HEK293T (cell line): ENCODE measurements around the gene TBC1D14.

Experiments used
- ELF4 ChIP-seq: fragments of 450-650 bp; IDR thresholded peaks from 2 replicates; pipeline ENCODE4 v1.6.1; 2017; ENCODE audit warnings: antibody characterized with exemption
- FOXA1 ChIP-seq: fragments of 450-650 bp; IDR thresholded peaks from 2 replicates; pipeline ENCODE4 v1.6.1; 2016; ENCODE audit warnings: mild to moderate bottlenecking
- SP1 ChIP-seq: fragments of 450-650 bp; IDR thresholded peaks from 2 replicates; pipeline ENCODE4 v1.6.1; 2017

DNA sequence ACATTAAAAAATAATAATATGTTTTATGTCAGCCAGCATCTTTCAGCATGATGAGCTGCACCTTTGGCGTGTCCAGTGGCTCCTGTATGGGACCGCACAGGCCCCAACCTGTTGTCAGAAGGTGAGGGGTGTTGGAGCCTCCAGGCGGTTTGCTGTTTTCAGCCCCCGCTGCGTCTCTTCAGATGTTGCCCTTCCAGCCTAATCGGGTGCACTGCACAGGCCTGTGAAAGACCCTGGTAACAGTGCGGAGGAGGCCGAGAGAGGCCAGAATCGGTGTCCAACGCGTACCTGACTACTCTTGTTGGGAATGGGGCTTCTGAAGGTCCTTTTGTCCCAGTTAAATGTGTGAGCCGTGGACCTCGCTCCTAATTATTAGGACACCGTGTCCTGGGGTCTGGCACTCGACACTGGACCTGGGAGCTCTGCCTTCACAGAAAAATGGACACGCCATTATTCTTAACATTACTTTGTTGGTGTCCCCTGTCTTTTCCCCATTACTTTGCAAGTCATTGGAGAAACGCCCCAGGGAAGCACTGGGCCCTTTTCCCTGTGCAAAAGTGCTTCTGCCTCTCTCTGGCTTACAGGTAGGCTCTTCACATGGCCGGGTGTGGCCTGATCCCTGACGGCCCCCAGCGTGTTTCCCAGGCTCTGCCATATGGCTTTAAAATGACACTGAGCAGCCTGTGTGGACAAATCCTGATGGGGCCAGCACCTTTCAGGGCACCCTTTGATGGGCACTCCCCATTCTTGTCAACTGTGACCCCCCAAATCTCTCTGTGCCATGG lies 51.2 kb downstream of the TBC1D14 start:
- TF ChIP-seq FOXA1 (no peak), SP1 (no peak), ELF4 (no peak)
